K562 (cell line): Measurements from ENCODE around the gene PCBD2. TPM values are rescaled to one million over a fixed set of nuclear protein-coding genes. Genes with fewer than 3 reads are reported as not detected.

Experiments
- ARID2 ChIP-seq: fragments of 450-650 bp; IDR thresholded peaks from 2 replicates; pipeline ENCODE4 v1.6.1; 2017; ENCODE audit warnings: antibody characterized with exemption, mild to moderate bottlenecking
- ARID3B ChIP-seq: fragments of 250-450 bp; sonication (Bioruptor Pico); IDR thresholded peaks from 2 replicates; pipeline ENCODE4 v1.4.0; 2020; ENCODE audit warnings: borderline replicate concordance
- BCL6 ChIP-seq: fragments of 250-450 bp; sonication (Bioruptor Pico); IDR thresholded peaks from 2 replicates; pipeline ENCODE4 v1.4.0; 2020
- BCOR ChIP-seq: fragments of 450-650 bp; IDR thresholded peaks from 2 replicates; pipeline ENCODE4 v1.6.1; 2016
- ETS2 ChIP-seq: IDR thresholded peaks from 2 replicates; pipeline ENCODE4 v1.6.1; 2016; ENCODE audit warnings: borderline replicate concordance, missing genetic modification characterization, mild to moderate bottlenecking, moderate library complexity, missing compliant biosample characterization; ENCODE audit not compliant: poor library complexity, severe bottlenecking
- ETV6 ChIP-seq, 3 experiments: fragments of 150-350 bp in 1 of 3; sonication (generic) in 1 of 3; formaldehyde crosslinking in 1 of 3; IDR thresholded peaks; 2 replicates each; pipeline versions ENCODE4 v1.6.1 to v1.8.0; 2014 to 2022; ENCODE audit warnings: borderline replicate concordance in 2 of 3, low read depth in 2 of 3, antibody characterized with exemption in 1 of 3, low read length in 1 of 3, mild to moderate bottlenecking in 1 of 3, missing genetic modification reagents in 1 of 3
- KHSRP ChIP-seq: fragments of 450-650 bp; IDR thresholded peaks from 2 replicates; pipeline ENCODE4 v1.6.1; 2017
- MNT ChIP-seq, 2 experiments: fragments of 450-650 bp; conservative IDR thresholded peaks; 2 replicates each; pipeline ENCODE4 v1.6.1; 2017; ENCODE audit warnings: mild to moderate bottlenecking in 2 of 2, moderate library complexity in 2 of 2
- PCBP2 ChIP-seq: fragments of 200-400 bp; formaldehyde crosslinking; IDR thresholded peaks from 2 replicates; pipeline ENCODE4 v1.6.1; 2018; ENCODE audit warnings: low read length, low read depth, mild to moderate bottlenecking, moderate library complexity; ENCODE audit not compliant: poor library complexity, severe bottlenecking
- PKNOX1 ChIP-seq: fragments of 450-650 bp; IDR thresholded peaks from 2 replicates; pipeline ENCODE4 v1.6.1; 2016
- POLR2AphosphoS2 ChIP-seq: IDR thresholded peaks from 2 replicates; pipeline ENCODE4 v1.6.1; 2012; ENCODE audit warnings: low read length, improper control_type of control experiment
- RAD21 ChIP-seq, 2 experiments: fragments of 250-450 bp in 1 of 2; fragments of 450-650 bp in 1 of 2; sonication (Bioruptor Pico) in 1 of 2; formaldehyde crosslinking in 1 of 2; IDR thresholded peaks in 1 of 2; conservative IDR thresholded peaks in 1 of 2; 2 replicates each; pipeline versions ENCODE4 v1.4.0 to v1.8.0; 2020 to 2022; ENCODE audit warnings: mild to moderate bottlenecking in 2 of 2, moderate library complexity in 1 of 2
- RBM22 ChIP-seq: fragments of 200-400 bp; formaldehyde crosslinking; IDR thresholded peaks from 2 replicates; pipeline ENCODE4 v1.6.1; 2018; ENCODE audit warnings: low read length, low read depth; ENCODE audit not compliant: poor library complexity, severe bottlenecking
- SAFB ChIP-seq: fragments of 200-400 bp; formaldehyde crosslinking; IDR thresholded peaks from 2 replicates; pipeline ENCODE4 v1.6.1; 2017; ENCODE audit warnings: low read depth, low read length, borderline replicate concordance
- SMARCC2 ChIP-seq: fragments of 450-650 bp; IDR thresholded peaks from 2 replicates; pipeline ENCODE4 v1.6.1; 2017; ENCODE audit warnings: antibody characterized with exemption, moderate library complexity, mild to moderate bottlenecking, low read depth
- SNRNP70 ChIP-seq: fragments of 200-400 bp; formaldehyde crosslinking; optimal IDR thresholded peaks from 2 replicates; pipeline ENCODE3; 2017; ENCODE audit warnings: low read depth, low read length
- STAT5B ChIP-seq: fragments of 250-450 bp; sonication (Bioruptor Pico); IDR thresholded peaks from 2 replicates; pipeline ENCODE4 v1.8.0; 2021; ENCODE audit warnings: mild to moderate bottlenecking, inconsistent platforms
- TEAD4 ChIP-seq, 2 experiments: sonication (generic) in 1 of 2; formaldehyde crosslinking in 1 of 2; IDR thresholded peaks; 2 replicates each; pipeline versions ENCODE4 v1.6.1 to v1.8.0; 2012 to 2022; ENCODE audit warnings: borderline replicate concordance in 1 of 2, inconsistent platforms in 1 of 2, low read length in 1 of 2, mild to moderate bottlenecking in 1 of 2, missing genetic modification reagents in 1 of 2
- U2AF1 ChIP-seq: fragments of 200-400 bp; formaldehyde crosslinking; optimal IDR thresholded peaks from 2 replicates; pipeline ENCODE3; 2017; ENCODE audit warnings: mild to moderate bottlenecking, low read depth, low read length, moderate library complexity
- ZBTB49 ChIP-seq: sonication (generic); formaldehyde crosslinking; IDR thresholded peaks from 2 replicates; pipeline ENCODE4 v1.8.0; 2022; ENCODE audit warnings: missing genetic modification reagents, mild to moderate bottlenecking, borderline replicate concordance
- ZNF583 ChIP-seq: fragments of 250-450 bp; sonication (Bioruptor Pico); IDR thresholded peaks from 2 replicates; pipeline ENCODE4 v1.4.0; 2020
- polyA plus RNA-seq, 8 experiments: library from polyadenylated mRNA; depleted of rRNA in 4 of 8; stranded (reverse) in 5 of 8; unstranded in 3 of 8; fragments of >200 nt; fragmentation: Nextera tagmentation in 2 of 8; fragmentation: Illumina TruSeq in 1 of 8; extraction: Ambion mirVana in 2 of 8; extraction: Trizol in 1 of 8; gene quantifications; 2 replicates each; pipeline versions ENCODE4 v1.2.1 to v1.2.3, GENCODE V29; 2011 to 2014; ENCODE audit warnings: inconsistent platforms in 1 of 8, missing spikeins in 1 of 8
- total RNA-seq, 7 experiments: library from RNA; depleted of rRNA in 6 of 7; stranded (reverse); fragments of >200 nt in 6 of 7; fragmentation: Illumina TruSeq in 2 of 7; extraction: Trizol in 2 of 7; gene quantifications; 2 replicates each; pipeline versions ENCODE4 v1.2.1 to v1.2.3, GENCODE V29; 2011 to 2021; ENCODE audit warnings: low replicate concordance in 1 of 7

The PCBD2 gene
- total and polyA plus RNA-seq, 9 of the 15 experiments (the other 6 are each of a cell fraction or from before 2014, with no cell fraction given): 5.2 to 13.8 (median 7.8) TPM

- TF ChIP-seq MNT (conservative IDR thresholded peaks at IDR 0.05): peak; percentile 64 to 67; a peak in 3 of 4 replicates
- TF ChIP-seq SMARCC2: no peak
- TF ChIP-seq RAD21 (CRISPR knock-in tag; conservative IDR thresholded peaks at IDR 0.05 in 1 of 2, IDR thresholded peaks at IDR 0.05 in 1 of 2): peak; percentile 79 to 84
- no peak for TF ChIP-seq STAT5B
- no peak for TF ChIP-seq SNRNP70
- TF ChIP-seq POLR2AphosphoS2: 0 out of 2 replicates have a peak, but pooled peaks have one; percentile 37
- TF ChIP-seq SAFB: no peak
- no peak for TF ChIP-seq BCOR
- TF ChIP-seq PCBP2: no peak
- TF ChIP-seq ARID2: no peak
- no peak for TF ChIP-seq ETV6 (IDR thresholded peaks at IDR 0.05; ENCODE audit: borderline replicate concordance in 1 of 2, low read depth in 2 of 2, low read length in 1 of 2)
- TF ChIP-seq ETV6 (CRISPR knock-in tag; IDR thresholded peaks at IDR 0.05; ENCODE audit: borderline replicate concordance): no peak; the same call in 1 of the 2 replicates
- no peak for TF ChIP-seq ZBTB49 (CRISPR knock-in tag)
- peak; percentile 15 for TF ChIP-seq ETS2 (tag)
- TF ChIP-seq U2AF1: peak; percentile 38
- TF ChIP-seq BCL6 (CRISPR knock-in tag): no peak
- TF ChIP-seq PKNOX1: no peak
- TF ChIP-seq TEAD4 (IDR thresholded peaks at IDR 0.05; ENCODE audit: low read length): no peak
- TF ChIP-seq TEAD4 (CRISPR knock-in tag; IDR thresholded peaks at IDR 0.05; ENCODE audit: borderline replicate concordance): no peak
- peak; percentile 84 for TF ChIP-seq RBM22
- no peak for TF ChIP-seq ZNF583 (CRISPR knock-in tag)
- no peak for TF ChIP-seq KHSRP
- no peak for TF ChIP-seq ARID3B
These were observed at the start of gene PCBD2 (continued) for GRCh38 chr5:134904610-134905245.
